ENCODE results near the gene RP2. TPM values are rescaled to one million over a fixed set of nuclear protein-coding genes. Genes with fewer than 3 reads are reported as not detected.
A peak's percentile ranks its signal among the peaks of the same experiment; 100 is the strongest.

Gene RP2
- total and polyA plus RNA-seq, 9 donors, result 5.8 to 13.2 (median 8.4) TPM

DNA sequence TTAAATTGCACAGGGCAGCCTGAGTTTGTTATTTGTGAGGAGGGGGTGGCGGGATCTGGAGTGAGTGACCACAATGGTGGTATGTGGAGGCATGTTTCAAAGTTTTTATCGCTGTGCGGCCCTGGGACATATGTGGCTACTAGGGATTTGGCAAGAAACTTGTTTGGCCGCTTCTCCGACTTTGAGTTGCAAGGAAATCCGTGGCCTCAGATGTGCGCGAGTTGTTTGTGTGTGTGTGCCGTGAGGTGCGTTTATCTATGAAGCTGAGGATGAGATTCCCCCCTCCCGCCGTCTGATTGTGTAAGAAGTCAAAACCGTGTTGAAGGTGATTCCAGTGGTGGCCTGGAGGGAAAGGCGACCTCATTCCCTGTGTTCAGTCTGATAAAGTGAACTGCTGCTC, 76.8 kb downstream of the RP2 start:
- peaks cover 2% of the 10 kb centered on the region for H3K9me3 ChIP-seq (replicated peaks; ENCODE audit: control insufficient read depth, low read depth, low read length)
- peak; percentile 16 for DNase-seq
- peak overlapping the region; percentile 59 for H3K4me3 ChIP-seq (ENCODE audit: low read length)
- H3K36me3 ChIP-seq (ENCODE audit: control insufficient read depth, insufficient read depth, low read length), result no peaks in the 10 kb centered on the region
- WGBS (ENCODE audit: insufficient coverage), result 41% methylated on average over 13 of the region's 14 CpGs
- no peaks in the 10 kb centered on the region for H3K4me1 ChIP-seq (ENCODE audit: control insufficient read depth, insufficient read depth, low read length)
- H3K27me3 ChIP-seq (ENCODE audit: control insufficient read depth, insufficient read depth, low read length), result peaks cover 22% of the 10 kb centered on the region
- H3K27ac ChIP-seq (ENCODE audit: low read length), result no peak overlapping the region

GRCh38 chrX:46916273-46916672, 79.4 kb downstream of the RP2 start:
- WGBS (ENCODE audit: insufficient coverage), result no CpG with 5 or more reads among the region's 2 CpGs
- H3K36me3 ChIP-seq (ENCODE audit: control insufficient read depth, insufficient read depth, low read length), result no peaks in the 10 kb centered on the region
- peaks cover 9% of the 10 kb centered on the region for H3K9me3 ChIP-seq (replicated peaks; ENCODE audit: control insufficient read depth, low read depth, low read length)
- H3K27ac ChIP-seq (ENCODE audit: low read length), result no peak overlapping the region
- H3K27me3 ChIP-seq (ENCODE audit: control insufficient read depth, insufficient read depth, low read length), result peaks cover 21% of the 10 kb centered on the region
- H3K4me1 ChIP-seq (ENCODE audit: control insufficient read depth, insufficient read depth, low read length), result no peaks in the 10 kb centered on the region
- no peak overlapping the region for H3K4me3 ChIP-seq (ENCODE audit: low read length)
- no peak for DNase-seq

GRCh38 chrX:46917622-46918021, 80.8 kb downstream of the RP2 start:
- peaks cover 21% of the 10 kb centered on the region for H3K27me3 ChIP-seq (ENCODE audit: control insufficient read depth, insufficient read depth, low read length)
- H3K36me3 ChIP-seq (ENCODE audit: control insufficient read depth, insufficient read depth, low read length), result no peaks in the 10 kb centered on the region
- H3K9me3 ChIP-seq (replicated peaks; ENCODE audit: control insufficient read depth, low read depth, low read length), result peaks cover 7% of the 10 kb centered on the region
- no peaks in the 10 kb centered on the region for H3K4me1 ChIP-seq (ENCODE audit: control insufficient read depth, insufficient read depth, low read length)
- H3K27ac ChIP-seq (ENCODE audit: low read length), result no peak overlapping the region
- no peak for DNase-seq
- no peak overlapping the region for H3K4me3 ChIP-seq (ENCODE audit: low read length)
- no CpG with 5 or more reads among the region's 1 CpG for WGBS (ENCODE audit: insufficient coverage)

GRCh38 chrX:46918434-46918833, 81.6 kb downstream of the RP2 start:
- no peak for DNase-seq
- no peak overlapping the region for H3K4me3 ChIP-seq (ENCODE audit: low read length)
- no peaks in the 10 kb centered on the region for H3K4me1 ChIP-seq (ENCODE audit: control insufficient read depth, insufficient read depth, low read length)
- H3K27me3 ChIP-seq (ENCODE audit: control insufficient read depth, insufficient read depth, low read length), result peaks cover 21% of the 10 kb centered on the region
- H3K27ac ChIP-seq (ENCODE audit: low read length), result no peak overlapping the region
- H3K36me3 ChIP-seq (ENCODE audit: control insufficient read depth, insufficient read depth, low read length), result no peaks in the 10 kb centered on the region
- H3K9me3 ChIP-seq (replicated peaks; ENCODE audit: control insufficient read depth, low read depth, low read length), result peaks cover 7% of the 10 kb centered on the region
- WGBS (ENCODE audit: insufficient coverage), result no CpG with 5 or more reads among the region's 1 CpG

DNA sequence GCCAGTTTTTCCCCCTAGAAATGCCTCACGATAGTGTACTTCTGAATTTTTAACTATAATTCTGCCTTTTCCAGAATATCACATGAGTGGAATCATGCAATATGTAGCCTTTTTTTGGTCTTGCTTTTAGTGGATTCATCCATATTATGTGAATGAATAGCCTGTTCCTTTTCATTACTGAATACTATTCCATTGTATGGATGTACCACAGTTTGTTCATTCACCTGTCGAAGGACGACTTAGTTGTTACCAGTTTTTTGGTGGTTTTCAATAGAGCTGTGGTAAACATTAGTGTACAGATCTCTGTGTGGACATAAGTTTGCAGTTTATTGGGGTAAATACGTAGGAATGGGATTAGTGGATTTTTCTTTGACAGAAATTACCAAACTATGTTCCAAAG, 83.4 kb downstream of the RP2 start:
- Histone ChIP-seq H3K4me3 (ENCODE audit: low read length) (no peak overlapping the region), H3K36me3 (ENCODE audit: control insufficient read depth, insufficient read depth, low read length) (no peaks in the 10 kb centered on the region), H3K4me1 (ENCODE audit: control insufficient read depth, insufficient read depth, low read length) (no peaks in the 10 kb centered on the region), H3K9me3 (replicated peaks; ENCODE audit: control insufficient read depth, low read depth, low read length) (peaks cover 7% of the 10 kb centered on the region), H3K27me3 (ENCODE audit: control insufficient read depth, insufficient read depth, low read length) (peaks cover 14% of the 10 kb centered on the region), H3K27ac (ENCODE audit: low read length) (no peak overlapping the region)
- no CpG with 5 or more reads among the region's 4 CpGs for WGBS (ENCODE audit: insufficient coverage)
- no peak for DNase-seq

DNA sequence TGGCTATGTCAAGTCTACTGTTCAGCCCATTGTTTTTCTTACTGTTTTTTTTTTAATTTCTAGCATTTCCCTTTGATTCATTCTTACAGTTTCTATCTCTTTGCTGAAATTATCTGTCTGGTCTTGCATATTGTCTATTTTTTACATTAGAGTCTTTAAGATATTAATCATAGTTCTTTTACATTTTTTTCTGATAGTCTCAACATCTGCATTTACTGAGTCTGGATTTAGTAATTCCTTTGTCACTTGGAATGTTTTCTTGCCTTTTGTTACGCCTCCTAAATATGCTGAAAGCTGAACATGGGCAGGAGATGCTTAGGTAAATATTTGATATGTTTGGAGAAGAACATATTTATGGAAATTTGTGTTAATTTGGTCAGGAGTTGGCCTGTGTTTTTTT, 85.8 kb downstream of the RP2 start:
- Histone ChIP-seq H3K27ac (ENCODE audit: low read length) (no peak overlapping the region), H3K36me3 (ENCODE audit: control insufficient read depth, insufficient read depth, low read length) (no peaks in the 10 kb centered on the region), H3K4me3 (ENCODE audit: low read length) (no peak overlapping the region), H3K27me3 (ENCODE audit: control insufficient read depth, insufficient read depth, low read length) (peaks cover 11% of the 10 kb centered on the region), H3K4me1 (ENCODE audit: control insufficient read depth, insufficient read depth, low read length) (no peaks in the 10 kb centered on the region), H3K9me3 (replicated peaks; ENCODE audit: control insufficient read depth, low read depth, low read length) (peaks cover 7% of the 10 kb centered on the region)
- no peak for DNase-seq
- 40% methylated on average over 1 of the region's 1 CpG for WGBS (ENCODE audit: insufficient coverage)

DNA sequence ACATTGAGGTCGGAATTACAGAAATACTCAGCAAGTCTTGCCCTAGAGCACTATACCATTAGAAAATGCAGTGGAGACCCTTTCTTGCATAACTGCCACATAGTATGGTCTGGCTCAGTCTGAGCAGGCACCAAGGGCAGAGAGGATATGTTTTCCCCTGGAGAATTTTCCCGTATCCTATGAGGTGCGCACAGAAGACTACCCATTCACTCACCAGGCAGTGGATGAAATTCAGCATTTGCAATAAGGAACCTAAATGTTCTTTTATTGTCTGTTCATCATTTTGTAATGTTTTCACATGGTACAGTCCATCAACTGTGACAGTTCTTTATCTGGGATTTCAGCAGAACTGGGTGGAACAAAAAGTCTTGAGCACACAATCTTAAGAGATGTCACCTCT, 90.9 kb downstream of the RP2 start:
- no peak overlapping the region for H3K4me3 ChIP-seq (ENCODE audit: low read length)
- H3K4me1 ChIP-seq (ENCODE audit: control insufficient read depth, insufficient read depth, low read length), result no peaks in the 10 kb centered on the region
- 100% methylated on average over 1 of the region's 3 CpGs for WGBS (ENCODE audit: insufficient coverage)
- H3K27ac ChIP-seq (ENCODE audit: low read length), result no peak overlapping the region
- H3K9me3 ChIP-seq (replicated peaks; ENCODE audit: control insufficient read depth, low read depth, low read length), result no peaks in the 10 kb centered on the region
- DNase-seq, result no peak
- H3K27me3 ChIP-seq (ENCODE audit: control insufficient read depth, insufficient read depth, low read length), result peaks cover 13% of the 10 kb centered on the region
- no peaks in the 10 kb centered on the region for H3K36me3 ChIP-seq (ENCODE audit: control insufficient read depth, insufficient read depth, low read length)

GRCh38 chrX:46929439-46930261, 92.8 kb downstream of the RP2 start:
- Histone ChIP-seq H3K36me3 (ENCODE audit: control insufficient read depth, insufficient read depth, low read length) (no peaks in the 10 kb centered on the region), H3K9me3 (replicated peaks; ENCODE audit: control insufficient read depth, low read depth, low read length) (no peaks in the 10 kb centered on the region), H3K4me3 (ENCODE audit: low read length) (no peak overlapping the region), H3K27ac (ENCODE audit: low read length) (no peak overlapping the region), H3K4me1 (ENCODE audit: control insufficient read depth, insufficient read depth, low read length) (no peaks in the 10 kb centered on the region), H3K27me3 (ENCODE audit: control insufficient read depth, insufficient read depth, low read length) (peaks cover 10% of the 10 kb centered on the region)
- no peak for DNase-seq
- WGBS (ENCODE audit: insufficient coverage), result 69% methylated on average over 3 of the region's 3 CpGs

Other genes starting within 250 kb of the RP2 start
- 12.3 TPM for gene SLC9A7, start 77.9 kb upstream of the RP2 start, total RNA-seq
- gene SLC9A7, start 77.9 kb upstream of the RP2 start, polyA plus RNA-seq (ENCODE audit: insufficient read depth in 1 of 8, insufficient read length in 8 of 8, low replicate concordance in 1 of 8), result 10 to 100 TPM in 2 of 8 donors, 1 to 10 TPM in 6; 5.4 to 11.8 (median 6.6) TPM
- gene JADE3, start 75.4 kb downstream of the RP2 start, total RNA-seq, result 2.7 TPM
- gene JADE3, start 75.4 kb downstream of the RP2 start, polyA plus RNA-seq (ENCODE audit: insufficient read depth in 1 of 8, insufficient read length in 8 of 8, low replicate concordance in 1 of 8), result 1 to 10 TPM; 3.7 to 5.5 (median 4.5) TPM
- gene RGN, start 241.4 kb downstream of the RP2 start, total RNA-seq, result 3.1 TPM
- 1 to 10 TPM; 1.3 to 6.2 (median 2.3) TPM for gene RGN, start 241.4 kb downstream of the RP2 start, polyA plus RNA-seq (ENCODE audit: insufficient read depth in 1 of 8, insufficient read length in 8 of 8, low replicate concordance in 1 of 8)